Measurements from ENCODE around the gene MTLN.

- TF ChIP-seq POLR2A (IDR thresholded peaks at IDR 0.05) (no peak), CTCF (IDR thresholded peaks at IDR 0.05) (no peak), POLR2AphosphoS5 (IDR thresholded peaks at IDR 0.05) (no peak)
Measured at GRCh38 chr2:110215091-110215490, 2.7 kb upstream of the MTLN start.

Data from breast epithelium (tissue), 3 donors.